GM15510 (cell line): ENCODE measurements around the gene RNF225.

ENCODE experiments used
- POLR2A ChIP-seq: IDR thresholded peaks from 3 replicates; pipeline ENCODE4 v1.6.1; 2011; ENCODE audit warnings: borderline replicate concordance; ENCODE audit not compliant: insufficient read length; ENCODE audit errors: extremely low read depth

RNF225 gene

GRCh38 chr19:58380662-58381459 lies 14.6 kb upstream of the RNF225 start, which contains the start of gene ZNF837:
Gene ZNF837, minus strand, starts transcription at chr19:58381030. Its CDS starts 11,698 bp downstream, at chr19:58369332.
- peak; percentile 88 for TF ChIP-seq POLR2A

GRCh38 chr19:58381460-58382212 lies 13.8 kb upstream of the RNF225 start:
- no peak for TF ChIP-seq POLR2A

- TF ChIP-seq POLR2A = no peak
These were observed 12.4 kb upstream of the RNF225 start for GRCh38 chr19:58382997-58383603.

GRCh38 chr19:58385313-58385890 lies 10.1 kb upstream of the RNF225 start:
- TF ChIP-seq POLR2A = no peak

- TF ChIP-seq POLR2A = peak; percentile 27
These were observed 9.4 kb upstream of the RNF225 start for GRCh38 chr19:58385891-58386575.

GRCh38 chr19:58386576-58387337 lies 8.7 kb upstream of the RNF225 start, which contains the start of gene RPS5:
Gene RPS5, plus strand, starts transcription at chr19:58387269. Its CDS starts 869 bp downstream, at chr19:58388138.
- peak; percentile 97 for TF ChIP-seq POLR2A

GRCh38 chr19:58387338-58388174 lies 7.9 kb upstream of the RNF225 start:
- no peak for TF ChIP-seq POLR2A

GRCh38 chr19:58388175-58388526 lies 7.3 kb upstream of the RNF225 start:
- TF ChIP-seq POLR2A = no peak

GRCh38 chr19:58392945-58393724 lies 2.3 kb upstream of the RNF225 start:
- TF ChIP-seq POLR2A = no peak

GRCh38 chr19:58393725-58394033 lies 1.8 kb upstream of the RNF225 start:
- no peak for TF ChIP-seq POLR2A

- TF ChIP-seq POLR2A = no peak
These were observed 636 bp upstream of the RNF225 start for GRCh38 chr19:58394821-58395219.

- peak; percentile 13 for TF ChIP-seq POLR2A
These were observed 647 bp downstream of the RNF225 start for GRCh38 chr19:58395979-58396627.
